SH-SY5Y (cell line): ENCODE results near the gene TRIM6.

Source experiments
- GATA2 ChIP-seq: IDR thresholded peaks from 2 replicates; pipeline ENCODE4 v1.6.1; 2011; ENCODE audit warnings: mild to moderate bottlenecking, low read depth, low read length
- GATA3 ChIP-seq: IDR thresholded peaks from 2 replicates; pipeline ENCODE4 v1.6.1; 2011; ENCODE audit warnings: low read depth, mild to moderate bottlenecking, low read length, moderate library complexity

- TF ChIP-seq GATA2 (no peak), GATA3 (no peak)
These were observed 28.2 kb downstream of the TRIM6 start, which contains the start of gene TRIM34 for GRCh38 chr11:5624489-5625279.
